B cell (primary cell): ENCODE measurements around the gene TPST1.
"Not testable (repeated sequence)": the region's sequence is repeated elsewhere in the genome, so short reads cannot be mapped to it uniquely, and the experiment has no call there.

Experiments
- EZH2 ChIP-seq: IDR thresholded peaks from 2 replicates; pipeline ENCODE4 v1.6.1; 2012; ENCODE audit warnings: borderline replicate concordance, low read depth, mild to moderate bottlenecking, moderate library complexity, low read length; ENCODE audit not compliant: insufficient read depth, poor library complexity, severe bottlenecking
- TF ChIP-seq, protein P1 (sequence below): fragments of 200-600 bp; IDR thresholded peaks from one replicate; pipeline ENCODE4 v1.8.0; 2022; ENCODE audit warnings: antibody characterized with exemption, mild to moderate bottlenecking

- TF ChIP-seq, protein P1, sequence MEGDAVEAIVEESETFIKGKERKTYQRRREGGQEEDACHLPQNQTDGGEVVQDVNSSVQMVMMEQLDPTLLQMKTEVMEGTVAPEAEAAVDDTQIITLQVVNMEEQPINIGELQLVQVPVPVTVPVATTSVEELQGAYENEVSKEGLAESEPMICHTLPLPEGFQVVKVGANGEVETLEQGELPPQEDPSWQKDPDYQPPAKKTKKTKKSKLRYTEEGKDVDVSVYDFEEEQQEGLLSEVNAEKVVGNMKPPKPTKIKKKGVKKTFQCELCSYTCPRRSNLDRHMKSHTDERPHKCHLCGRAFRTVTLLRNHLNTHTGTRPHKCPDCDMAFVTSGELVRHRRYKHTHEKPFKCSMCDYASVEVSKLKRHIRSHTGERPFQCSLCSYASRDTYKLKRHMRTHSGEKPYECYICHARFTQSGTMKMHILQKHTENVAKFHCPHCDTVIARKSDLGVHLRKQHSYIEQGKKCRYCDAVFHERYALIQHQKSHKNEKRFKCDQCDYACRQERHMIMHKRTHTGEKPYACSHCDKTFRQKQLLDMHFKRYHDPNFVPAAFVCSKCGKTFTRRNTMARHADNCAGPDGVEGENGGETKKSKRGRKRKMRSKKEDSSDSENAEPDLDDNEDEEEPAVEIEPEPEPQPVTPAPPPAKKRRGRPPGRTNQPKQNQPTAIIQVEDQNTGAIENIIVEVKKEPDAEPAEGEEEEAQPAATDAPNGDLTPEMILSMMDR = not testable (repeated sequence)
- TF ChIP-seq EZH2 = not testable (repeated sequence)
Observed at GRCh38 chr7:66324985-66325384, 119.9 kb downstream of the TPST1 start.
